Stimulated activated naive B cell treated with anti-CD40 and anti-IgM and Interleukin-4, amounts not matched to agents 10 μg/mL and 1 μg/mL and 100 μg/mL, for 72 hours (primary cell): Measurements from ENCODE around the gene SSH2.

ENCODE experiments used
- ATAC-seq, 2 donors: fragments of 150-1000 bp; cut with Tn5 transposase; replicated peaks; 2 replicates each; pipeline ENCODE4 v1.10.0; 2021; ENCODE audit warnings: moderate library complexity in 1 of 2
- DNase-seq: peaks from one replicate; pipeline ENCODE4 v3.0.0; 2021
- H3K27ac Mint-ChIP-seq: one replicate; pipeline ENCODE4 v1.8.0; 2022; ENCODE audit warnings: mild to moderate bottlenecking, mixed read lengths
- H3K27me3 Mint-ChIP-seq, 2 donors: one replicate each; pipeline ENCODE4 v1.8.0; 2022; ENCODE audit warnings: mixed read lengths in 2 of 2
- H3K36me3 Mint-ChIP-seq, 2 donors: one replicate each; pipeline ENCODE4 v1.8.0; 2022; ENCODE audit warnings: mixed read lengths in 2 of 2, mild to moderate bottlenecking in 1 of 2
- H3K4me1 Mint-ChIP-seq, 2 donors: one replicate each; pipeline ENCODE4 v1.8.0; 2022; ENCODE audit warnings: mixed read lengths in 2 of 2, mild to moderate bottlenecking in 1 of 2
- H3K4me3 Mint-ChIP-seq, 2 donors: one replicate each; pipeline ENCODE4 v1.8.0; 2022; ENCODE audit warnings: mild to moderate bottlenecking in 2 of 2, mixed read lengths in 2 of 2, moderate library complexity in 1 of 2
- H3K9me3 Mint-ChIP-seq, 2 donors: one replicate each; pipeline ENCODE4 v1.8.0; 2022; ENCODE audit warnings: mixed read lengths in 2 of 2, mild to moderate bottlenecking in 1 of 2

Gene SSH2

DNA sequence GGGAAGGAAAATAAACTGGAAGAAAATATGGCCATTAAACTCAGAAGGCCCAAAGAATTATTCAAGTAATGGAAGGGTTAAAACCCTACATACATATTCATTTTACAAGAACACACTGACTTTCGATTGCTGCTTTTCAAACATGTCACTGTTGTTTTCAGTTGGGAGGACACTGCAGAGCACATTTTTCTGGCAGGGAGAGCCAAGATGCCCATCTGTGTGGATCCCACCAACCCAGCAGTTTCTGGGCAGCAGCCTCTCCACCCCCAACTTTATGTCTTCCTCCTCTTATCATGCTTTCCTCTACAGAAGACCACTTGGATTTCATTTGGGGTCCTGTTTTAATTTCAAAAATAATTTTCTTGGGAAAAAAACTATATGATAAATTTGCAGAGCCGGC, 300.2 kb downstream of the SSH2 start:
- H3K4me3 Mint-ChIP-seq: no peak overlapping the region
- ATAC-seq: no peak
- peak overlapping the region; percentile 42 for H3K27ac Mint-ChIP-seq
- H3K9me3 Mint-ChIP-seq: no peaks in the 10 kb centered on the region
- peaks cover 24 to 46% of the 10 kb centered on the region in 2 donors for H3K4me1 Mint-ChIP-seq
- H3K27me3 Mint-ChIP-seq: no peaks in the 10 kb centered on the region
- no peak for DNase-seq
- peaks cover 28 to 61% of the 10 kb centered on the region in 2 donors for H3K36me3 Mint-ChIP-seq

DNA sequence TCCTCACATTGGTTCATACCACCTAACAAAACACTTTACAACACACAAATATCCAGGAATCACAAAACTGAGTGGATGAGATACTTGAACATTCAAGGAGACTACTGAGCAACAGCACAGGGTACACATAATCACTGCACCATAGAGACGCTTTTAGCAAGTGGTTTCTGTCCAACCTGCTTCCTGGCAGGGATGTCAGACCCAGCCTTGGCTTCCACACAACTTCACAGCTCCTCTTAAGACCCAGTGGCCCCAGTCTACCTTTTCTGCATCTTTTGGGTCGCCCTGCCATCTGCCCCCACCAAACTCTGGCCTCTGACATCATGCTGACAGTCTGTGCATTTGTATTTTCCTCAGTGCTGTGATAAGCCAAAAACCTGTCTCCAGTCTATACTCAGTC, 301.4 kb downstream of the SSH2 start:
- no peak for DNase-seq
- Mint-ChIP-seq H3K4me3 (no peak overlapping the region), H3K27me3 (no peaks in the 10 kb centered on the region), H3K9me3 (no peaks in the 10 kb centered on the region), H3K36me3 (peaks cover 20 to 55% of the 10 kb centered on the region in 2 donors), H3K27ac (peak overlapping the region; percentile 9), H3K4me1 (peaks cover 31 to 53% of the 10 kb centered on the region in 2 donors)
- ATAC-seq: no peak

DNA sequence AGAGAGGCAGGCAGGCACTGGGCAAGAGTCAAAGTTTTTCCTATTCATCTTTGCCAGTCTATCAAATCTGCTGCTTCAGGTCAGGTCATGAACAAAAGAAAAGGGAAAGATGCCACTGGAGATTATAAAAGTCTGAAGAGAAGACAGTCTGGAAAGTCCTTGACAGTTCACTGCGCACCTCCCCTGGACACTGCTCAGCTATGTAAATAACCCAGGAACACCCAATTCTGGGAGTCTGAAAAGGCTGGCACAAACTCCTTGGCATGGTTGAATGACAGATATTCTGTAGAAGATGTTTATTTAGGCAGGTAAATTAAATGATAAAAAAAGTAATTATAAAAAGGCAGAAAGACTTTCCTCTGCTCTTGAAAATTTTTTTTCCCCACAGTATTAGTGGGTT, 302.1 kb downstream of the SSH2 start:
- DNase-seq (no peak), ATAC-seq (no peak)
- peak overlapping the region; percentile 90 for H3K27ac Mint-ChIP-seq
- H3K4me1 Mint-ChIP-seq: peaks cover 36 to 55% of the 10 kb centered on the region in 2 donors
- H3K36me3 Mint-ChIP-seq: peaks cover 20 to 55% of the 10 kb centered on the region in 2 donors
- H3K27me3 Mint-ChIP-seq: no peaks in the 10 kb centered on the region
- H3K4me3 Mint-ChIP-seq: no peak overlapping the region
- no peaks in the 10 kb centered on the region for H3K9me3 Mint-ChIP-seq

DNA sequence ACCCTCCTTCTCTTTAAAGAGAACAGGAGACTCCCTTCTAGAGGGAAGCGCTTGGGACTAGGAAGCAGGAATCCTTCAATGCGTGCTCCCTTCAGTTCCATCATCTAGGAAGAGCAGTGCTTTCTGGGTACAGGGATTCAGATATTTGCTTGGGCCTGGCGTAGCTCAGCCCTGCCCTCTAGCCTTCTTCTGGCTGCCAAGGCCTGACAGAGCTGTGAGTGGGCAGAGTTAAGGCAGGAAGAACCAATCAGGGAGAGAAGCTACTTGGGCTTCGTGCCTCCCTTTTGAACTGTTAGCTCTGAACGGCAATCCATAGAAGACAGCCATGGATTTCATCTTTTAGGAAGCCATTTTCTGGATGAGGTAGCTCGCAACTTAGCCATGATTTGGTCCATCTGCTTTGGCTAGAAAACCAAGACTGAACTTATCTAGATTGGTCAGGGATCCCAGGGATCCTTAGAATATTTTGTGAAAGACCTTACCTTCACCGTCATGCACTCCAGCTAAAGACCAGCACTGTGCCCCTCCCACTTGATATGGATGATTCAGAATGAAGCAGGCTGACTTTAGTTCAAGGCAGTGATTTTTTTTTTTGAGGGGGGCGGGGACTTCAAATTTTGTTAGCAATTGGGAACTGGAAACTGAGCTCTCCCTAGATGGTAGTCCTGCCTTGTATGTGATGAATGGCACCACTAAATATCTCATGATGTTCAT, 304.8 kb downstream of the SSH2 start:
- Mint-ChIP-seq H3K9me3 (no peaks in the 10 kb centered on the region), H3K27me3 (no peaks in the 10 kb centered on the region), H3K27ac (peak overlapping the region; percentile 31), H3K4me1 (peaks cover 50 to 72% of the 10 kb centered on the region in 2 donors), H3K36me3 (peaks cover 11 to 34% of the 10 kb centered on the region in 2 donors), H3K4me3 (no peak overlapping the region)
- DNase-seq: no peak
- ATAC-seq: no peak

DNA sequence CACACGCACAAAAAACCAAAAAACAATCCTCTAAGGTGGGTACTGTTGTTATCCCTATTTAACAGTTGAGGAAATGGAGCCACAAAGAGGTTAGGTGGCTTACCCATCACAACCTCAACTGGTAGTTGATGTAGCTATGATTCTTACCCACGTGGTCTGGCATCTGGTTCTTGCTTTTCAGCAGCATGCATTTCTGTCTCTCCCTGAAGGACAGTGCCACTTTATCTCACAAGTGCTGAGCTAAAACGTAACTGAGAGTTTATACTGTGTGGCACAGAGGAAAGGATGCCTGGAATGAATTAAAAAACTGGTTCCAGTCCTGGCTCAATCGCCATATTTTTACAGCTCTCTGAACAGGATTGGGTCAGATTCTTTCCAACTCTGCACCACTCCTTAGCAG, 305.4 kb downstream of the SSH2 start:
- Mint-ChIP-seq H3K27me3 (no peaks in the 10 kb centered on the region), H3K4me1 (peaks cover 51 to 77% of the 10 kb centered on the region in 2 donors), H3K4me3 (no peak overlapping the region), H3K9me3 (no peaks in the 10 kb centered on the region), H3K36me3 (peaks cover 11 to 34% of the 10 kb centered on the region in 2 donors), H3K27ac (peak overlapping the region; percentile 92)
- ATAC-seq (no peak), DNase-seq (no peak)

DNA sequence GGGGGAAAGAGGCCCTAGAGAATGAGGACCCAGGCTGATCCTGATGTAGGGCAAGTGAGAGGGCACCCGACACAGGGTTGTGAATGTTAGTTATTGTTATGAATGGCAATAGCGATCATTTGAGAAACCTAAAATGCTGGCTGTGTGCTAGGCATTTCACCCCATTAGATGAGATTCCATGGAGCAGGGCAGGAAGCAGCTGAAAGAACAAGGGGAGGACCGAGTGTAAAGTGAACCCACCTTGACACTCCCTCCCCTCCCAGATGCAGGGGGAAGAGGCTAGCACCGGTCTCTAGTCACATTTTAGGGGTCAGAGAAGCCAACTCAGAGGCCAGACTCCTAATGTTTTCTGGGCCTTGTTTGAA, 306.8 kb downstream of the SSH2 start:
- no peaks in the 10 kb centered on the region for H3K9me3 Mint-ChIP-seq
- peaks cover 11 to 28% of the 10 kb centered on the region in 2 donors for H3K36me3 Mint-ChIP-seq
- peaks cover 0 to 3% of the 10 kb centered on the region in 2 donors for H3K27me3 Mint-ChIP-seq
- no peak for DNase-seq
- H3K27ac Mint-ChIP-seq: peak overlapping the region; percentile 92
- H3K4me3 Mint-ChIP-seq: peak overlapping the region; percentile 83 to 87
- H3K4me1 Mint-ChIP-seq: peaks cover 46 to 91% of the 10 kb centered on the region in 2 donors
- ATAC-seq: peak; percentile 10 to 15

DNA sequence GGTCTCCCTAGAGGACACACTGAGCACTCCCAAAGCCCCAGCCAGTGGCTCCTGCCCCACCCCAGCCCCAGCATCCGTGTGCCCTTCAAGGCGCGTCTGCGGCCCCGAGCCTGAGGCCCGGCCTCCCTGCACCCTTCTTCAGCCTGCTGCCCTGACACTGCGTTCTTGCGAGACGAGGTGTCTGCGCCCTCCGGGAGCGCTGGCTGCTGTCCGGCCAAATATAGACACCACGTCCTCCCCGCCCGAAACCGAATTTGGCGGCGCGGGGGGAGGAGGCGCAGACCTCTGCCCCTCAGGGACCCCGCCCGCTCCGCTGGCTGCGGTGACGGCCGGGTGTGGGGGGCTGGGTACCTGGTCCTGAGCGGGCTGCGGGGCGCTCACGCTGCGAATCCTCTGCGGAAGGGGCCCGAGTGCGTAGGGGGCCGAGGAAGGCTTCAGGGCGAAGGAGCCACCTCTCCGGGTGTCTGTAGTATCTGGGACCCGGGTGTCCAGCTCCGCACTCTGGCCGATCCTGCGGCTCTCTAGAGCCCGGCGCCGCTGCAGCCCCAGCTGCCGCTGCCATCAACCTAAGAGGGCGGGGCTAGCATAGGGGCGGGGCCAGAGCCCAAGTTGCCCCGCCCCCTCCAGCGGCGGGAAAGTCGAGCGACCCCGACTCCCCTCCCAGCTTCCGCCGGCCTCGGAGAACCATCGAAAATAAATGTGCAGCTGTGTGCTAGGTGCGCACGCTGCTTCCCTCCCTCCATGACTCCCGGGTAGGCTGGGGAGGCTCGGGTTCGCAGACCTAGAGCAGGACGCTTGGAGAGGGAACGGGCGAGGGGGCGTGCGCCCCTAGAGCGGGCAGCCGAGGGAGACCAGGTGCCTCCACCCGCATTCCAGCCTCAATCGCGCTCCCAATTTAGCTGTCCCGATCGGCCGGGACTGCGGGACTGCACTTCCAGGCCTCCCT, 307.4 kb downstream of the SSH2 start, which contains the start of gene CORO6:
TSS of gene CORO6 (minus strand) at position 576 of the 946 bp plus-strand sequence. CDS start 1,491 bp downstream, outside the sequence.
- ATAC-seq: peak; percentile 69 to 74
- peaks cover 0 to 4% of the 10 kb centered on the region in 2 donors for H3K27me3 Mint-ChIP-seq

DNA sequence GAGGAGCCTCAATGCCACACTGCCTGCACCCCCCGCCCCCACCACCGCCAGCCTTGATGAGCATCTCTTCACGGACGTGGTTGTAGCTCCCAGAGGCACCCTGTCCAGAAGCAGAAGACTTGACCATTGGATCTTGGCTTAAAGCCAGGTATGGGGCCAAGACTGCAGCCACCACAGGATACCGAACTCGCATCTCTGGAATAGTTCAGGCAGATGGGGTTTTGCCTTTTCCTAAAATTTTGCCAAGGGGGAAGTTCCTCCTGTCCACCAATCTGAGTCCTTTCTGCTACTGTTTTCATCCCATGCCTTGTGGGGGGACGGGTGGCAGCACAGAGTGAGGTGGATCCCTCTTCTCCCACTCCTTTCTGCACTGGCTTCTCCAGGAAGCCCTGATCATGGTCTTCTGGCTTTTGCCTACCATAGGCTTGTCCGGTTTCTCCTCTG, 308.3 kb downstream of the SSH2 start:
- Mint-ChIP-seq H3K27me3 (peaks cover 5 to 13% of the 10 kb centered on the region in 2 donors), H3K27ac (peak overlapping the region; percentile 75), H3K36me3 (peaks cover 8 to 18% of the 10 kb centered on the region in 2 donors), H3K4me3 (peak overlapping the region; percentile 83 to 87), H3K4me1 (peaks cover 45 to 93% of the 10 kb centered on the region in 2 donors), H3K9me3 (no peaks in the 10 kb centered on the region)
- ATAC-seq (no peak), DNase-seq (no peak)

More for the DNA sequence above, 307.4 kb downstream of the SSH2 start, which contains the start of gene CORO6:
- Mint-ChIP-seq H3K9me3 (no peaks in the 10 kb centered on the region), H3K27ac (peak within 1 kb of the TSS; percentile 92), H3K4me1 (peaks cover 43 to 93% of the 10 kb centered on the region in 2 donors), H3K36me3 (peaks cover 9 to 24% of the 10 kb centered on the region in 2 donors), H3K4me3 (peak within 1 kb of the TSS; percentile 83 to 87)
- DNase-seq: peak; percentile 35

DNA sequence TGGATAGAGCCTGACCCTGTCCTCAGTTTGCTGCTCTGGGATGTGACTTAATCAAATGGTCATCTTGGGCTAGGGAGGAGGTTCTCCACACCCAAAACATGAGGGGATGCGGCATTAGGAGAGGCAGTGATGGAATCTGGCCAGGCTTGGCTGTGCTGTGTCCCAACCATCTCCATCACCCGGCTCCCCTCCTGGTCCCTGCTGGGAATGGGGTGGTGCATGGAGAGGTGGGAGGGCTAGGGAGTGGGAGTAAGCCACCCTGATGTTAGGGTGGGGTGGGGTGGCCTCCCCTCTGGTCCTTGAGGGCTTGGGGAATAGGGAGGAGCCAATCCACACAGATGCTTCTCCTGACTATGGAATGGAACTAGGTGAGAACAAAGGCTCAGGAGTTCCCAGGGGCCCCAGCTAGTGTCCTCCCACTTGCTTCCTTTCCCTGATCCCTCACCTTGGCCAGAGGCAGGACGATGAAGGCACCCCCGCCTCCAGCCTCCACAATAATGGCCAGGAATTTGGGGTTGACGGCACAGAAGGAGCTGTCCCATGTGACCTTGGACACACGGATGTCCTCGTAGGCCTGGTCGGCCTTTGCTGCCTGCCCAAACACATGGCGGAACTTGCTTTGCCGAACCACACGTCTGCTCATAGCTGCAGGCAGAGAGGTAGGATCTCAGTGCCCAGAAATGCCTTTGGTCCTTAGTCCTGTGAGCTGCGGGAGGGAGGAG, 309.1 kb downstream of the SSH2 start:
- peaks cover 49 to 93% of the 10 kb centered on the region in 2 donors for H3K4me1 Mint-ChIP-seq
- ATAC-seq (no peak), DNase-seq (no peak)
- H3K9me3 Mint-ChIP-seq: no peaks in the 10 kb centered on the region
- peak overlapping the region; percentile 33 for H3K27ac Mint-ChIP-seq
- peak overlapping the region in 1 of 2 donors; percentile 18 for H3K4me3 Mint-ChIP-seq
- peaks cover 2 to 14% of the 10 kb centered on the region in 2 donors for H3K36me3 Mint-ChIP-seq
- peaks cover 5 to 18% of the 10 kb centered on the region in 2 donors for H3K27me3 Mint-ChIP-seq

DNA sequence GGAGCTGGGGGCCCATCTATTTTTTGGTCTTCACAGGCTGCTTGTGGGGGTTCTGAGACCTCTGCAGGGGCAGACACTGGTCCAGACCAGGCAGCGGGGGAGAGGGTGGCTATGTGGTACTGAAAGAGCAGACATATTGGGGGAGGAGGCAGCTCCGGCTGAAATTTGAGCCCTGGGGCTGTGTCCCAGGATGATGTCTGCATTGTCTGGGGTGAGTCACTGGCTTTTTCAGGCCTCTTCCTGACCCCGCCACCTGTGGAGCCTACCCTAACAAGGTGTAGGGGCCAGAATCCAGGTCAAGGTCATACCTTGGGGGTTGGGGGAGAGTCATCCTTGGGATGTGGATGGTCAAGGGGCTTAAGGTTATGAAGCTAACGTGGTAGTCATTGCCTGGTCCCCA, 309.8 kb downstream of the SSH2 start:
- peaks cover 11 to 24% of the 10 kb centered on the region in 2 donors for H3K27me3 Mint-ChIP-seq
- DNase-seq (no peak), ATAC-seq (no peak)
- H3K4me3 Mint-ChIP-seq: no peak overlapping the region
- no peak overlapping the region for H3K27ac Mint-ChIP-seq
- H3K4me1 Mint-ChIP-seq: peaks cover 52 to 94% of the 10 kb centered on the region in 2 donors
- no peaks in the 10 kb centered on the region for H3K9me3 Mint-ChIP-seq
- H3K36me3 Mint-ChIP-seq: peaks cover 0 to 7% of the 10 kb centered on the region in 2 donors

DNA sequence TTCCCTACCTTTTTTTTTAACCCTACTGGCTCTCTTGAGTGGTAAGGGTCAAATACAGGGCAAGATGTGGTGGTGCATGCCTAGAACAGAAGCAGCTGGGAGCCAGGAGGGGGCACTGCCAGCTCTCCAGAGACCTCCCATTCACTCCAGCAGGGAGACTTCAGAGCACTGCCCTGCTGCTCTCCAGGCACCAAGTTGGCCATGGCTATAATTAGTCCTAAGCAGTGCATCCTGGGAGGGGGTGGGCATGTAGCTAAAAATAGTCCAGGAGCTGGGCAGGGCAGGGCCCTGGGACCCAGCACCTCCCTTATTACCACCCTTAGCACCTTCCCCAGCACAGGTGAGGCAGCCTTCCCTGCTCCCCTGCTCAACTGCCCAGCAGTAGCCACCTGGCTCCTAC, 310.8 kb downstream of the SSH2 start:
- Mint-ChIP-seq H3K27me3 (peaks cover 17 to 32% of the 10 kb centered on the region in 2 donors), H3K36me3 (peaks cover 0 to 3% of the 10 kb centered on the region in 2 donors), H3K27ac (no peak overlapping the region), H3K4me3 (no peak overlapping the region), H3K9me3 (no peaks in the 10 kb centered on the region), H3K4me1 (peaks cover 55 to 94% of the 10 kb centered on the region in 2 donors)
- DNase-seq (no peak), ATAC-seq (no peak)

DNA sequence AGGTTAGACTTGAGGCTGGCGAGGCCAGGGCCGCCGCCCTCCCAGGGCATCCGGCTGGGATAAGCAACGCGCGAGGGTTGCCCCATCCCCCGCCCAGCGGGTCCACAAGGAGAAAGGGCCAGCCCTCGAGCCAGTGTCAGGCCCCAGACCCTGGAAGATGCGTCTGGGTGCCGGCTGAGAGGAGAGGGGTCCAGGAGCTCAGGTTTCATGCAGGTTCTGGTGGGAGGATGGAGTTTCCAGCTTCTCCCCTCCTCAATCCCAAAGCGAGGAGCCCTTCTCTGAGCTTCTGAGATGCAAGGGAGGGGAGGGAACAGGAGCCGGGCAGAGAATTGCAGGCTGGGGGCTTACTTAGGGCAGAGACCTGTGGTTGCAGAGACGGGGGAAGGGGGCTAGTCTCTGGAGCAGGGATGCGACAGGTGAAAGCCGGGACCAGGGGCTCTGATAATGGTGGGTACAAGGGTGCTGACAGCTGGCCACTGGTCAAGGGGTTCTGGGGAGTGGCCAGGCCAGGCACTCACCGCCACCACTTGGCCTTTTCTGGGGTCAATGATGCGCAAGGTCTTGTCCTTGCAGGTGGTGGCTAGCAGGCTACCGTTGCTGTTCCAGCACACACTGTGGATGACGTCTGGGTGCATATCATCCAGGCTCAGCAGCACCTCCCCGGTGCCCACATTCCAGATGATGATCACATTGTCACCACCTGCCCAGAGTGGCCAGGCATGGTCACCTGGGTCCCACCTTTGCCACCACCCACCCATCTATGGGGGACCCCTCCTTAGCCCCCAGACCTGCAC, 311.6 kb downstream of the SSH2 start:
- DNase-seq: no peak

More for the DNA sequence above, 311.6 kb downstream of the SSH2 start:
- ATAC-seq: no peak
- peaks cover 0 to 3% of the 10 kb centered on the region in 2 donors for H3K36me3 Mint-ChIP-seq
- H3K27ac Mint-ChIP-seq: no peak overlapping the region
- H3K4me1 Mint-ChIP-seq: peaks cover 53 to 93% of the 10 kb centered on the region in 2 donors
- H3K27me3 Mint-ChIP-seq: peaks cover 17 to 32% of the 10 kb centered on the region in 2 donors
- peak overlapping the region; percentile 85 to 87 for H3K4me3 Mint-ChIP-seq
- H3K9me3 Mint-ChIP-seq: no peaks in the 10 kb centered on the region
